SH-SY5Y (cell line): ENCODE data around the gene OPRD1.

ENCODE experiments used
- GATA2 ChIP-seq: IDR thresholded peaks from 2 replicates; pipeline ENCODE4 v1.6.1; 2011; ENCODE audit warnings: mild to moderate bottlenecking, low read depth, low read length
- GATA3 ChIP-seq: IDR thresholded peaks from 2 replicates; pipeline ENCODE4 v1.6.1; 2011; ENCODE audit warnings: low read depth, mild to moderate bottlenecking, low read length, moderate library complexity

OPRD1 gene

DNA sequence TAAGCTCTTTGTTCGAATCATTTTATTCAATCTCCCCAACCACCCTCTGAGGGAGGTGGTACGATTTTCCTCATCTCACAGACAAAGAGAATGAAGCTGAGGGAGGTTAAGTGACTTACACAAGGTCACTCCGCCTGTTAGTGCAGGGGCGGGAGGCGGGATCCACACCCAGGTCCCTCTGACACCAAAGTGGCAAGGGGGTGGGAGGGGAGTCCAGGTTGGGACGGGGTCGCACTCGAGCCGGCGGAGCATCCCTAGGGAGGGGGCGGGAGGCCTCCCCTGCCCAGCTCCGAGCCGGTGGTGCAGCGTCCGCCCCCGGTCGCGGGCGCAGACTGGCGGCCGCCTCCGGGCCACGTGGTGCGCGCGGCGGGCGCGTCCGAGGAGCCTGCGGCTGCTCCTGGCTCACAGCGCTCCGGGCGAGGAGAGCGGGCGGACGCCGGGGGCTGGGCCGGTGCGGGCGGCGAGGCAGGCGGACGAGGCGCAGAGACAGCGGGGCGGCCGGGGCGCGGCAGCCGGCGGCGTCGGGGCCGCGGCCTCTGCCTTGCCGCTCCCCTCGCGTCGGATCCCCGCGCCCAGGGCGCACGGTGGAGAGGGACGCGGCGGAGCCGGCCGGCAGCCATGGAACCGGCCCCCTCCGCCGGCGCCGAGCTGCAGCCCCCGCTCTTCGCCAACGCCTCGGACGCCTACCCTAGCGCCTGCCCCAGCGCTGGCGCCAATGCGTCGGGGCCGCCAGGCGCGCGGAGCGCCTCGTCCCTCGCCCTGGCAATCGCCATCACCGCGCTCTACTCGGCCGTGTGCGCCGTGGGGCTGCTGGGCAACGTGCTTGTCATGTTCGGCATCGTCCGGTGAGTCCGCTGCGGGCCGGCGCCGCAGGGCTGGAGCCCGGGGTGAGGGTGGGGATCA, at the start of gene OPRD1:
Gene OPRD1, plus strand, starts transcription at position 405 of the 903 bp plus-strand sequence. Its CDS starts 214 bp downstream, at position 619.
- no peak for TF ChIP-seq GATA2
- TF ChIP-seq GATA3: no peak

DNA sequence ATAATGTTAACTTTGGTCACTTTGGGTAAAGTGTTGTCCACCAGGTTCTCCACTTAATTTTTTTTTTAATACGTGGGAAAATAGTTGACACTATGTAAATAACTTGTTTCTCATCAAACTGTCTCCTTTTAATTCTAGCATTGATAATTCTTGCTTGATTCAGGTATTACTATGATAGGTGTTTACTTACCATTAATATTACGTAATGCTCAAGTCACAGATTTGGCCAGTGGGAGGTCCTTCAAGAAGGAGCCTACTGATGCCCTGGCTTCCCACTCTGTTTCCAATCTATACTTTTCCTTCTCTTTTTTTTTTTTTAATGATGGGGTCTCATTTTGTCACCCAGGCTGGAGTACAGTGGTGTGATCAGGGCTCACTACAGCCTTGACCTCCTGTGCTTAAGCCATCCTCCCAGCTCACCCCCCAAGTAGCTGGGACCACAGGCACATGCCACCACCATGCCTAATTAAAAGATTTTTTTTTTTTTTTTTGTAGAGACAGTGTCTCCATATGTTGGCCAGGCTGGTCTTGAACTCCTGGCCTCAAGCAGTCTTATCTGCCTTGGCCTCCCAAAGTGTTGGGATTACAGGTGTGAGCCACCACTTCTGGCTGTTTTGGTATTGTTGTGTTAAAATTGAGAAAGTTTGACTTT, 45.3 kb upstream of the OPRD1 start:
- TF ChIP-seq GATA2 (no peak), GATA3 (no peak)

DNA sequence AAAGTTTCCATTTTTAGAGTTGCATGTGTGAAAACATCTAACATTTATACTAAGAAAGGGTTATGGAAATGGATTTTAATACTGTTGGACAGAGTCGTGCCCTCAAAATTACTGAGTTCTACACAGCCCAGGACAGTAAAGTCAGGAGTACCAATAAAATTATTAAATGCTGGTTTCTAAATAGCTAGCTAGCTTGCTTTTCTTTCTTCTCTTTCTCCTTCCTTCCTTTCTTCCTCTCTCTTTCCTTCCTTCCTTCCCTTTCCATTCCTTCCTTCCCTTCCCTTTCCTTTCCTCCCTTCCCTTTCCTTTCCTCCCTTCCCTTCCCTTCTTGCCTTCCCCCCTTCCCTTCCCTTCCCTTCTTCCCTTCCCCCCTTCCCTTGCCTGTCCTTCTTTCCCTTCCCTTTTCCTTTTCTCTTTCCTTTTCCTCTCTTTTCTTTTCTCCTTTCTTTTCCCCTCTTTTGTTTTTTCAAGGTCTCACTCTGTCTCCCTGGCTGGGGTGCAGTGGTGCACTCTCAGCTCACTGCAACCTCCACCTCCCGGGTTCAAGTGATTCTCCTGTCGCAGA, 41.3 kb upstream of the OPRD1 start:
- no peak for TF ChIP-seq GATA2
- TF ChIP-seq GATA3: no peak

GRCh38 chr1:28773105-28773504, 38.9 kb upstream of the OPRD1 start:
- TF ChIP-seq GATA3: no peak
- TF ChIP-seq GATA2: no peak

- no peak for TF ChIP-seq GATA3
- TF ChIP-seq GATA2: no peak
These were observed 36.6 kb upstream of the OPRD1 start for GRCh38 chr1:28775121-28775942.

DNA sequence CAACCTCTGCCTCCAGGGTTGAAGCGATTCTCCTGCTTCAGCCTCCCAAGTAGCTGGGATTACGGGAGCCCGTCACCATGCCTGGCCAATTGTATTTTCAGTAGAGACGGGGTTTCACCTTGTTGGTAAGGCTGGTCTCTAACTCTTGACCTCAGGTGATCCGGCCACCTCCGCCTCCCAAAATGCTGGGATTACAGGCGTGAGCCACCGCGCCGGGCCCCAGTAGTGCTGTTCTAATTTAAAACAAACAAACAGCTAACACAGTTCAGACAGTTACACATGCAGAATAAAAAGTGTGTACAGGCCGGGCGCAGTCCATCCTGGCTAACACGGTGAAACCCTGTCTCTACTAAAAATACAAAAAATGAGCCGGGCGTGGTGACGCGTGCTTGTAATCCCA, 35.6 kb upstream of the OPRD1 start:
- TF ChIP-seq GATA3 (no peak), GATA2 (no peak)

DNA sequence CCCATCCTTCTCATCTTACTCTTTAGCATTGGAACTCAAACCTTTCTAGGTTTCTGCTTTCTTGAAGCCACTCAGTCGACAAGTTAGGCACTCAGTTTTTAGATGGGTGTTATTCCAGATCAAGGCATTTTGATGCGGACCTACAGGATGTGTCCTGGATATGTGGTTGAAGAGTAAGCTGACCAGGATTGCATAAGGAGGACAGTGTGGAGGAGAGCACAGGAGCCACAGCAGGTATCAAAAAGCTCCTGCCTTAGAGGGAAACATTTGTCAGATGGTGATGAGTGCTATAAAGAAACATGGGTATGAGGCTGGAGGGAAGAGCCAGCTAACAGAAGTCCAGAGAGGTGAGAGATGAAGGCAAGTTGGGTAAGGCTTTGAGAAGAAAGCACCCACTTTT, 33.9 kb upstream of the OPRD1 start:
- TF ChIP-seq GATA2 (no peak), GATA3 (no peak)

DNA sequence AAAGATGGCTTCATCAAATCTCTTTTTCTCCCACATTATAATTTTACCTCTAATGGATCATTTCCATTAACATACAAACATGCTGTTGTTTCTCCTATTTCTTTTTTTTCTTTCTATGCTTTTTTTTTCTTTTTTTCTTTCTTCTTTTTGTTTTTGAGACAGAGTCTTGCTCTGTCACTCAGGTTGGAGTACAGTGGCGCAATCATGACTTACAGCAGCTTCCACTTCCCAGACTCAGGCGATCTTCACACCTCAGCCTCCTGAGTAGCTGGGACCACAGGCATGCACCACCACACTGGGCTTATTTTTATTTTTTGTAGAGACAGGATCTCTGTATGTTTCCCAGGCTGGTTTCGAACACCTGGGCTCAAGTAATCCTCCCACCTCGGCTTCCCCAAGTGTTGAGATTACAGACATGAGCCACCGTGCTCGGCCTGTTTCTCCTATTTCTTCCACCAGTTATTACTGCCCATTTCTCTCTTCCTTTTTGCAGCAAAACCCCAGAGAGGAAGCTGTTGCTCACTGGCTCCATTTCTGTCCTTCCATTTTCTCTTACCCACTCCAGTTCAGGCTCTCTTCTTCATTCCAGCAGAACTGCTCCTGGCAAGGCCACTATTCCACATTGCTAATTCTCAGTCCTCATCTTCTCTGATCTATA, 32.1 kb upstream of the OPRD1 start:
- TF ChIP-seq GATA2: no peak
- TF ChIP-seq GATA3: no peak

DNA sequence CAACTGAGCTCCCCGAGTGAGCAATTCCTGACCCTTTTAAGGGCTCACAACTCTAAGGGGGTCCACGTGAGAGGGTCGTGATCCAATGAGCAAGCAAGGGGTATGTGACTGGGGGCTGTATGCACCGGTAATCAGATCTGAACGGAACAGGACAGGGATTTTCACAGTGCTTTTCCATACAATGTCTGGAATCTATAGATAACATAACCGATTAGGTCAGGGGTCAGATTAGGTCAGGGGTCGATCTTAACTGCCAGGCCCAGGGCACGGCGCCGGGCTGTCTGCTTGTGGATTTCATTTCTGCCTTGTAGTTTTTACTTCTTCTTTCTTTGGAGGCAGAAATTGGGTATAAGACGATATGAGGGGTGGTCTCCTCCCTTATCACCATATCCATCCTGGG, 30.7 kb upstream of the OPRD1 start:
- TF ChIP-seq GATA3: no peak
- TF ChIP-seq GATA2: no peak

- no peak for TF ChIP-seq GATA2
- no peak for TF ChIP-seq GATA3
These were observed 30.0 kb upstream of the OPRD1 start for GRCh38 chr1:28782011-28782410.

DNA sequence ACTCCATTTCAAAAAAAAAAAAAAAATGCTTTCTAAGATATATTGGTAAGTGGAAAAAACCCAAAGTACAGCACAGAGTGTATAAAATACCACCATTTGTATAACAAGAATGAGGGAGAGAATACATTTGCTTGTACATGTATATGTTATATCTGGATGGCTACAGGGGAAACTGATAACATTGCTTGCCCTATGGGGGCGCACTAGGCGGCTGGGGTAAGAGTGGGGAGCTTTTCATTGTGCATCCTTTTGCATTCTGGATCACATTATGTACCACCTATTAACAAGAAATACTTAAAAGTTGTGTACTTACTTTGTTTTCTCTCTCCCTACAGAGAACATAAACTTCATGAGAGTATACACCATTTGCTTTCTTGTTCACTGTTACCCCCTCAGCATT, 28.6 kb upstream of the OPRD1 start:
- no peak for TF ChIP-seq GATA2
- no peak for TF ChIP-seq GATA3

- TF ChIP-seq GATA3 (no peak), GATA2 (no peak)
These were observed 22.6 kb upstream of the OPRD1 start for GRCh38 chr1:28789412-28789811.

DNA sequence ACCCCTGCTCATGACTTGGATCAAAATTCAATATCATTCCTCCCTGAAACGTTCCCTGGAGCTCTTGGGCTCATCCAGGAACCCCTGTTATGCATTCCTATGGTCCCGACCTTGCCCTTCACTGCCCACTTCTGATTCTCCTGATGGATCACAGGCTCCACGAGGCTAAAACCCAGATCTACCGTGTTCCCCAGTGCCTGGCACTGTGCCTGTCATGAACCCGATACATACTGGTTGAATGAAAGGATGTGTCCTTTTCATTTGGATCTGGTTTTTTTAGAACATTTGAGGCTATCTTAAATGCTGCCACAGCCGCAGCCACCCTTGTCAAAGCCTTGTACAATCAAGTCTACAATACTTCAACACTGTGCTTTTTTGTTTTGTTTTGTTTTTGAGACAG, 22.2 kb upstream of the OPRD1 start:
- TF ChIP-seq GATA3 (no peak), GATA2 (no peak)
